Measurements from ENCODE around the gene AMPH. TPM values are rescaled to one million over a fixed set of nuclear protein-coding genes. Genes with fewer than 3 reads are reported as not detected.
"Not testable (repeated sequence)": the region's sequence is repeated elsewhere in the genome, so short reads cannot be mapped to it uniquely, and the experiment has no call there.

Gene AMPH
- total and polyA plus RNA-seq, 9 of the 15 experiments (the other 6 are each of a cell fraction or from before 2014, with no cell fraction given), result 0.03 to 0.35 TPM; not detected in 7

- TF ChIP-seq ZBTB33 (CRISPR knock-in tag; IDR thresholded peaks at IDR 0.05), result peak; percentile 69; the same call in 1 of the 2 replicates
- TF ChIP-seq, protein P1, sequence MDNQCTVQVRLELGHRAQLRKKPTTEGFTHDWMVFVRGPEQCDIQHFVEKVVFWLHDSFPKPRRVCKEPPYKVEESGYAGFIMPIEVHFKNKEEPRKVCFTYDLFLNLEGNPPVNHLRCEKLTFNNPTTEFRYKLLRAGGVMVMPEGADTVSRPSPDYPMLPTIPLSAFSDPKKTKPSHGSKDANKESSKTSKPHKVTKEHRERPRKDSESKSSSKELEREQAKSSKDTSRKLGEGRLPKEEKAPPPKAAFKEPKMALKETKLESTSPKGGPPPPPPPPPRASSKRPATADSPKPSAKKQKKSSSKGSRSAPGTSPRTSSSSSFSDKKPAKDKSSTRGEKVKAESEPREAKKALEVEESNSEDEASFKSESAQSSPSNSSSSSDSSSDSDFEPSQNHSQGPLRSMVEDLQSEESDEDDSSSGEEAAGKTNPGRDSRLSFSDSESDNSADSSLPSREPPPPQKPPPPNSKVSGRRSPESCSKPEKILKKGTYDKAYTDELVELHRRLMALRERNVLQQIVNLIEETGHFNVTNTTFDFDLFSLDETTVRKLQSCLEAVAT (IDR thresholded peaks at IDR 0.05), result peak; percentile 47 to 83; a peak in 3 of 4 replicates
- peak; percentile 79 to 98 (median 88) for TF ChIP-seq CTCF (IDR thresholded peaks at IDR 0.05 in 2 of 3, conservative IDR thresholded peaks at IDR 0.05 in 1 of 3; ENCODE audit: insufficient read depth in 2 of 3, low read depth in 1 of 3, low read length in 3 of 3)
- 0 out of 2 replicates have a peak, but pooled peaks have one; percentile 3 for TF ChIP-seq ZNF766 (CRISPR knock-in tag; conservative IDR thresholded peaks at IDR 0.05)
- TF ChIP-seq HDAC2 (IDR thresholded peaks at IDR 0.05), result peak; percentile 93
- peak; percentile 49 for TF ChIP-seq NFIC (IDR thresholded peaks at IDR 0.05)
- peak; percentile 38; the same call in 1 of the 2 replicates for TF ChIP-seq FOSL1 (tag; conservative IDR thresholded peaks at IDR 0.05)
- TF ChIP-seq NR2C2 (CRISPR knock-in tag; IDR thresholded peaks at IDR 0.05), result not testable (repeated sequence)
- peak; percentile 79 for TF ChIP-seq NR2C2 (tag; IDR thresholded peaks at IDR 0.05)
- TF ChIP-seq SMARCA4 (IDR thresholded peaks at IDR 0.05), result peak; percentile 84
- peak; percentile 76 for TF ChIP-seq ZBTB17 (CRISPR knock-in tag; IDR thresholded peaks at IDR 0.05)
- 0 out of 2 replicates have a peak, but pooled peaks have one; percentile 66 for TF ChIP-seq HDGF (IDR thresholded peaks at IDR 0.05)
- TF ChIP-seq ZNF584 (CRISPR knock-in tag; IDR thresholded peaks at IDR 0.05; ENCODE audit: low read depth), result peak; percentile 62; the same call in 1 of the 2 replicates
- peak; percentile 55 for TF ChIP-seq E2F8 (IDR thresholded peaks at IDR 0.05; ENCODE audit: low read depth, partially characterized antibody)
- TF ChIP-seq NRF1 (conservative IDR thresholded peaks at IDR 0.05 in 1 of 2, IDR thresholded peaks at IDR 0.05 in 1 of 2), result peak; percentile 76 to 78
- TF ChIP-seq POLR2AphosphoS5 (IDR thresholded peaks at IDR 0.05; ENCODE audit: control insufficient read depth, insufficient read depth, low read depth, low read length), result peak; percentile 65
- TF ChIP-seq NONO (IDR thresholded peaks at IDR 0.05; ENCODE audit: low read depth in 2 of 2, low read length in 1 of 2), result peak in 1 of 2 experiments; percentile 77; a peak in 1 of 4 replicates
- TF ChIP-seq, protein P2, sequence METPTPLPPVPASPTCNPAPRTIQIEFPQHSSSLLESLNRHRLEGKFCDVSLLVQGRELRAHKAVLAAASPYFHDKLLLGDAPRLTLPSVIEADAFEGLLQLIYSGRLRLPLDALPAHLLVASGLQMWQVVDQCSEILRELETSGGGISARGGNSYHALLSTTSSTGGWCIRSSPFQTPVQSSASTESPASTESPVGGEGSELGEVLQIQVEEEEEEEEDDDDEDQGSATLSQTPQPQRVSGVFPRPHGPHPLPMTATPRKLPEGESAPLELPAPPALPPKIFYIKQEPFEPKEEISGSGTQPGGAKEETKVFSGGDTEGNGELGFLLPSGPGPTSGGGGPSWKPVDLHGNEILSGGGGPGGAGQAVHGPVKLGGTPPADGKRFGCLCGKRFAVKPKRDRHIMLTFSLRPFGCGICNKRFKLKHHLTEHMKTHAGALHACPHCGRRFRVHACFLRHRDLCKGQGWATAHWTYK (CRISPR knock-in tag; IDR thresholded peaks at IDR 0.05), result 0 out of 2 replicates have a peak, but pooled peaks have one; percentile 34
Measured at GRCh38 chr7:38341172-38341705, 289.9 kb downstream of the AMPH start (continued).

Measured in K562 (cell line).